ENCODE data around the gene NLGN4Y.

GRCh38 chrY:14871971-14872370, 347.6 kb downstream of the NLGN4Y start:
- no peak for TF ChIP-seq CTCF (IDR thresholded peaks at IDR 0.05; ENCODE audit: low read depth, low read length, poor library complexity, severe bottlenecking)
- TF ChIP-seq EZH2phosphoT487 (IDR thresholded peaks at IDR 0.05; ENCODE audit: borderline replicate concordance, low read length) = no peak
